GF-D8 (cell line): ENCODE measurements around the gene CDC42SE2.
"Not testable (repeated sequence)": the region's sequence is repeated elsewhere in the genome, so short reads cannot be mapped to it uniquely, and the experiment has no call there.

Experiments used
- DNase-seq: peaks from one replicate; lab custom pipeline; 2025; lab: John Stamatoyannopoulos, UW

CDC42SE2 gene

GRCh38 chr5:131366428-131366827 is 102.6 kb downstream of the CDC42SE2 start:
- DNase-seq, result no peak

GRCh38 chr5:131367219-131367860 is 103.5 kb downstream of the CDC42SE2 start:
- no peak for DNase-seq

GRCh38 chr5:131368866-131369265 is 105.0 kb downstream of the CDC42SE2 start:
- no peak for DNase-seq

GRCh38 chr5:131369558-131369957 is 105.7 kb downstream of the CDC42SE2 start:
- no peak for DNase-seq

- DNase-seq, result no peak
Measured at GRCh38 chr5:131371835-131372234, 108.0 kb downstream of the CDC42SE2 start.

GRCh38 chr5:131373265-131373664 is 109.4 kb downstream of the CDC42SE2 start:
- no peak for DNase-seq

- DNase-seq, result no peak
Measured at GRCh38 chr5:131375351-131375750, 111.5 kb downstream of the CDC42SE2 start.

- DNase-seq, result no peak
Measured at GRCh38 chr5:131377346-131377745, 113.5 kb downstream of the CDC42SE2 start.

- DNase-seq, result no peak
Measured at GRCh38 chr5:131377785-131378325, 114.0 kb downstream of the CDC42SE2 start.

- no peak for DNase-seq
Measured at GRCh38 chr5:131378721-131379541, 115.1 kb downstream of the CDC42SE2 start.

- peak; percentile 63 for DNase-seq
Measured at GRCh38 chr5:131379723-131380122, 115.9 kb downstream of the CDC42SE2 start.

- not testable (repeated sequence) for DNase-seq
Measured at GRCh38 chr5:131380238-131380637, 116.4 kb downstream of the CDC42SE2 start.

GRCh38 chr5:131381021-131381420 is 117.2 kb downstream of the CDC42SE2 start:
- peak; percentile 4 for DNase-seq

GRCh38 chr5:131381777-131382176 is 117.9 kb downstream of the CDC42SE2 start:
- no peak for DNase-seq

GRCh38 chr5:131382407-131383395 is 118.8 kb downstream of the CDC42SE2 start:
- DNase-seq, result peak; percentile 60

GRCh38 chr5:131384173-131384572 is 120.3 kb downstream of the CDC42SE2 start:
- no peak for DNase-seq

GRCh38 chr5:131384616-131385214 is 120.9 kb downstream of the CDC42SE2 start:
- no peak for DNase-seq

GRCh38 chr5:131386124-131386523 is 122.3 kb downstream of the CDC42SE2 start:
- DNase-seq, result no peak

- DNase-seq, result no peak
Measured at GRCh38 chr5:131386779-131387178, 122.9 kb downstream of the CDC42SE2 start.

- DNase-seq, result no peak
Measured at GRCh38 chr5:131387255-131387654, 123.4 kb downstream of the CDC42SE2 start.

- no peak for DNase-seq
Measured at GRCh38 chr5:131389096-131389868, 125.4 kb downstream of the CDC42SE2 start.
